ENCODE measurements around the gene SNRNP27. TPM values are rescaled to one million over a fixed set of nuclear protein-coding genes. Genes with fewer than 3 reads are reported as not detected.
"Not testable (repeated sequence)": the region's sequence is repeated elsewhere in the genome, so short reads cannot be mapped to it uniquely, and the experiment has no call there.

The SNRNP27 gene
- total RNA-seq, 1 experiment from 2014 or later = 63.0 TPM

GRCh38 chr2:69944756-69945155 is 51.0 kb downstream of the SNRNP27 start:
- in situ Hi-C loops (cut with HindIII; ENCODE audit: low sequenced_read_pairs) = no loop called here
- DNase-seq (ENCODE audit: low spot score) = no peak

GRCh38 chr2:69945441-69945840 is 51.7 kb downstream of the SNRNP27 start:
- no peak for DNase-seq (ENCODE audit: low spot score)
- in situ Hi-C loops (cut with HindIII; ENCODE audit: low sequenced_read_pairs) = no loop called here

DNA sequence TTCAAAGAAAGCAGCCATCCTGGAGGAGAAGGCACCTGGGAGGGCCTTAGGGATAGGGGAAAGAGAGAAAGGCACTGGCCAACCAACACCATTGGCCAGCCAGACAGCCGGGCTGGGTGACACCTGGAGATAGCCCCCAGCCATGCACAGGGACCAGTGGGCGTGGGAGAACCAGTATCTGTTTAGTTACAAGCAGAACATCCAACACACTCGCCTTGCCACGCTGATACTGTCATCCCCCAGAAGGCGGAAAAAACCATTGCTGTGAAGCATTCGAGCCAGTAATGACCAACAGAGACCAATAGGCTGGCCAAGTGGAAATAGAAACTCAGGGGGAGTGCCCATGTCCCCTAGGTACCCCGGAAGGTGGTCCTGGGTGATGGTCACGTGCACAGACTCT is 52.2 kb downstream of the SNRNP27 start:
- DNase-seq (ENCODE audit: low spot score) = no peak
- in situ Hi-C loops (cut with HindIII; ENCODE audit: low sequenced_read_pairs) = no loop called here

GRCh38 chr2:69946351-69947324 is 52.9 kb downstream of the SNRNP27 start:
- in situ Hi-C loops (cut with HindIII; ENCODE audit: low sequenced_read_pairs) = no loop called here
- DNase-seq (ENCODE audit: low spot score) = no peak

- in situ Hi-C loops (cut with HindIII; ENCODE audit: low sequenced_read_pairs) = no loop called here
- no peak for DNase-seq (ENCODE audit: low spot score)
Observed at GRCh38 chr2:69947325-69947931, 53.7 kb downstream of the SNRNP27 start.

- in situ Hi-C loops (cut with HindIII; ENCODE audit: low sequenced_read_pairs) = no loop called here
- DNase-seq (ENCODE audit: low spot score) = peak; percentile 86
Observed at GRCh38 chr2:69948032-69948962, 54.5 kb downstream of the SNRNP27 start.

GRCh38 chr2:69948963-69949645 is 55.3 kb downstream of the SNRNP27 start:
- peak; percentile 24 for DNase-seq (ENCODE audit: low spot score)
- in situ Hi-C loops (cut with HindIII; ENCODE audit: low sequenced_read_pairs) = no loop called here

GRCh38 chr2:69950241-69950640 is 56.5 kb downstream of the SNRNP27 start:
- in situ Hi-C loops (cut with HindIII; ENCODE audit: low sequenced_read_pairs) = no loop called here
- no peak for DNase-seq (ENCODE audit: low spot score)

DNA sequence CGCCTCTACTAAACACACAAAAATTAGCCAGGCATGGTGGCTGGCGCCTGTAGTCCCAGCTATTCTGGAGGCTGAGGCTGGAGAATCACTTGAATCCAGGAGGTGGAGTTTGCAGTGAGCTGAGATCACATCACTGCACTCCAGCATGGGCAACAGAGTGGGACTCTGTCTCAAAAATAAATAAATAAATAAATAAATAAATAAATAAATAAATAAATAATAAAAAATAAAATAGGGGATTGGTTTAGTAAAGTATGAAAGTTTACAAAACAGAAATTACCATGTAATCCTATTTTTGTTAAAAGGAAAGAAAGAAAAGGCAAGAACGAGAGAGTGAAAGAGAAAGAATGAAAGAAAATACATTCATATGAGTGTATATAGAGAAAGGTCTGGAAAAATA is 56.9 kb downstream of the SNRNP27 start:
- in situ Hi-C loops (cut with HindIII; ENCODE audit: low sequenced_read_pairs) = not testable (repeated sequence)

GRCh38 chr2:69952336-69953115 is 58.8 kb downstream of the SNRNP27 start:
- in situ Hi-C loops (cut with HindIII; ENCODE audit: low sequenced_read_pairs) = no loop called here
- no peak for DNase-seq (ENCODE audit: low spot score)

More for the DNA sequence above, 56.9 kb downstream of the SNRNP27 start:
- not testable (repeated sequence) for DNase-seq (ENCODE audit: low spot score)

- no peak for DNase-seq (ENCODE audit: low spot score)
- in situ Hi-C loops (cut with HindIII; ENCODE audit: low sequenced_read_pairs) = no loop called here
Observed at GRCh38 chr2:69954084-69954483, 60.3 kb downstream of the SNRNP27 start.

Other genes with a start within 250 kb of the SNRNP27 start
- 64.8 and 85.8 TPM in 2 replicates for gene ANXA4, start 151.8 kb upstream of the SNRNP27 start, total RNA-seq (2014; rRNA removed; shearing (Covaris generic))
- gene GMCL1, start 64.3 kb upstream of the SNRNP27 start, total RNA-seq (2014; rRNA removed; shearing (Covaris generic)) = 10.2 and 15.9 TPM in 2 replicates
- 4.8 and 5.2 TPM in 2 replicates for gene MXD1, start 21.2 kb downstream of the SNRNP27 start, total RNA-seq (2014; rRNA removed; shearing (Covaris generic))
- gene ASPRV1, start 67.7 kb downstream of the SNRNP27 start, total RNA-seq (2014; rRNA removed; shearing (Covaris generic)) = 0.55 and 1.3 TPM in 2 replicates
- gene PCBP1, start 193.5 kb downstream of the SNRNP27 start, total RNA-seq (2014; rRNA removed; shearing (Covaris generic)) = 150 and 167 TPM in 2 replicates